Upper lobe of right lung (tissue), 1 donor: ENCODE data around the gene SERPINB6. TPM values are rescaled to one million over a fixed set of nuclear protein-coding genes. Genes with fewer than 3 reads are reported as not detected.

Experiments
- ATAC-seq: fragments of 200-7000 bp; cut with Tn5 transposase; one replicate; pipeline ENCODE4 v1.9.1; 2020; ENCODE audit warnings: mild to moderate bottlenecking, moderate library complexity
- DNase-seq: peaks from one replicate; pipeline ENCODE4 v3.0.0-alpha.2; 2020
- H3K27ac ChIP-seq: fragments of 200-600 bp; one replicate; pipeline ENCODE4 v1.8.0; 2022
- H3K27me3 ChIP-seq: fragments of 200-600 bp; one replicate; pipeline ENCODE4 v1.8.0; 2022; ENCODE audit warnings: mild to moderate bottlenecking
- H3K36me3 ChIP-seq: fragments of 200-600 bp; one replicate; pipeline ENCODE4 v1.8.0; 2022
- H3K4me1 ChIP-seq: fragments of 200-600 bp; one replicate; pipeline ENCODE4 v1.8.0; 2022
- H3K4me3 ChIP-seq: fragments of 200-600 bp; one replicate; pipeline ENCODE4 v1.8.0; 2022; ENCODE audit warnings: mild to moderate bottlenecking
- H3K9me3 ChIP-seq: fragments of 200-600 bp; one replicate; pipeline ENCODE4 v1.8.0; 2022
- intact Hi-C: fragments of 100-400 bp; cut with DNase I; formaldehyde crosslinking; loops from one replicate; pipeline ENCODE4 v1.11.0; 2022
- total RNA-seq: library from RNA; stranded (reverse); fragmentation: NEBNext Ultra II Directional; extraction: Animal tissue kit (Norgen Biotek cat#: 25700); gene quantifications from one replicate; pipeline ENCODE4 v1.2.1, GENCODE V29; 2021
- TF ChIP-seq, protein P1 (sequence below): fragments of 200-600 bp; IDR thresholded peaks from one replicate; pipeline ENCODE4 v1.8.0; 2022; ENCODE audit warnings: antibody characterized with exemption
- donor health status: DM: no; HTN: yes; CAD: no; lungs with severe emphysema.

SERPINB6 gene
- total RNA-seq, 1 donor from 2014 or later = 157 TPM

DNA sequence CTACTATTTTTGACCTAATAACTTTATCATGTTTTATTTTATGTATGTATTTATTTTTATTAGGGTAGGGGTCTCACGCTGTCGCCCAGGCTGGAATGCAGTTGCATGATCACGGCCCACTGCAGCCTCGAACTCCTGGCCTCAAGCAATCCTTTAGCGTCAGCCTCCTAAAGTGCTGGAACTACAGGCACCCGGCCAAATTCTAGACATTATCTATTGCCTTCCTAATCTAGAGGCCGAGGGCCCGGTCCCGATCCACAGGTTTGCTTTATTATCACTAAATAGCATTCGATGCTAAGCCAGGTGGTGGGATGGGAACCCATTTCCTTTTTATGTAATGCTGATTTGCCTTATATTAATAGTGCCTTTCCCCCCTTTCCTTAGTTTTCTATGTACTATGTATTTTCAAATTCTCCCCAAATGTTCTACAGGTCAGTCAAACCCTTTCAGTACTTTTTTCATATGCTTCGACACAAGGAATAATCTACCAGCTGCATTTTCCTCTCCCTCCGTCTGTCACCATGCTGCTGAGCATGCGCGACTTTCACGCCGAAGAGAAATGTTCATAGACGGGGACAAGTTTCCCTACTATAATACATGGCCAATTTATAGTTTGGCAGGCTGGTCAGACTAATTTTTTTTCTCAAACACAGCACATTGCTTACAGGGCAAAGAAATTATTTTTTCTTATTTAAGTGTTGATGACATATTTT, 6.4 kb downstream of the SERPINB6 start:
- H3K36me3 ChIP-seq = peaks cover 7% of the 10 kb centered on the region
- TF ChIP-seq, protein P1, sequence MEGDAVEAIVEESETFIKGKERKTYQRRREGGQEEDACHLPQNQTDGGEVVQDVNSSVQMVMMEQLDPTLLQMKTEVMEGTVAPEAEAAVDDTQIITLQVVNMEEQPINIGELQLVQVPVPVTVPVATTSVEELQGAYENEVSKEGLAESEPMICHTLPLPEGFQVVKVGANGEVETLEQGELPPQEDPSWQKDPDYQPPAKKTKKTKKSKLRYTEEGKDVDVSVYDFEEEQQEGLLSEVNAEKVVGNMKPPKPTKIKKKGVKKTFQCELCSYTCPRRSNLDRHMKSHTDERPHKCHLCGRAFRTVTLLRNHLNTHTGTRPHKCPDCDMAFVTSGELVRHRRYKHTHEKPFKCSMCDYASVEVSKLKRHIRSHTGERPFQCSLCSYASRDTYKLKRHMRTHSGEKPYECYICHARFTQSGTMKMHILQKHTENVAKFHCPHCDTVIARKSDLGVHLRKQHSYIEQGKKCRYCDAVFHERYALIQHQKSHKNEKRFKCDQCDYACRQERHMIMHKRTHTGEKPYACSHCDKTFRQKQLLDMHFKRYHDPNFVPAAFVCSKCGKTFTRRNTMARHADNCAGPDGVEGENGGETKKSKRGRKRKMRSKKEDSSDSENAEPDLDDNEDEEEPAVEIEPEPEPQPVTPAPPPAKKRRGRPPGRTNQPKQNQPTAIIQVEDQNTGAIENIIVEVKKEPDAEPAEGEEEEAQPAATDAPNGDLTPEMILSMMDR = no peak
- intact Hi-C loops = no loop called here
- no peaks in the 10 kb centered on the region for H3K9me3 ChIP-seq
- ATAC-seq (no peak), DNase-seq (no peak)
- H3K4me1 ChIP-seq = peaks cover 34% of the 10 kb centered on the region
- H3K27me3 ChIP-seq = no peaks in the 10 kb centered on the region
- H3K4me3 ChIP-seq = no peak overlapping the region
- H3K27ac ChIP-seq = no peak overlapping the region

DNA sequence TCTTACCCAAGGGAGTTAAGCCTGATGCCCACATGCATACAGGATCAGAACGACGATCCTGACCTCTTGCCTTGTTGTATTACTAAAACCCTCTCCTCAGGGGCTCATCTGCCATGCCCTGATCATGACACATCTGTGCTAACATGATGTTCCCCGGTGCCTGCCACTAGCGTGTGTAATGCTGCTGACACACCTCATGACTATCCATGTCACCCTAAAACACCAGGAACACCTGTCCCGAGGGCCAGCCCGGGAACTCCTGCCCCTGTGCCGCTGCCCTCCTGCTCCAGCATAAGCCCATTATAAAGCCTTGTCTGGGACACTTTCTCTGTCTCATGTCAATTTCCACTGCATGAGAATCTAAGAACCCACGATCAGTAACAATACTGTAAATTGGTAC, 7.6 kb downstream of the SERPINB6 start:
- TF ChIP-seq, protein P1 = no peak
- ATAC-seq (no peak), DNase-seq (no peak)
- Histone ChIP-seq H3K36me3 (peaks cover 12% of the 10 kb centered on the region), H3K9me3 (no peaks in the 10 kb centered on the region), H3K27ac (no peak overlapping the region), H3K27me3 (no peaks in the 10 kb centered on the region), H3K4me3 (no peak overlapping the region), H3K4me1 (peaks cover 42% of the 10 kb centered on the region)
- intact Hi-C loops = no loop called here

DNA sequence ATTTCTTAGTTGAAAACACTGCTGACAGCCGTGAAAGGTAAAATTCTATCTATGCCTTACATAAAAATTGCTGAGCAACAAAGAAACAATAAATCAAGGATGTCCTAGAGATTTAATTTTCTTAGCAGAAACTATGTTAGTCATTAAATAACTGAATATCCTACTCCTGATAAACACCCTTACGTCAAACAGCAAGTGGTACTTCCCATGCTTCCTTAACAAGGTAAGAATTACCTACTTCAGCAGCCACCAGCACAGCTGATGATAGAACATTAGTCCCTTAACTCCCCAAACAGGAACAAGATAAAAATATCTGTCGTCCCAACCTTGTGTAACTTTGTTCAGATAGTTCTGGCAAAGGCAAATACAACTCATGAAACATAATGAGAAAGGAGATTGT, 8.7 kb downstream of the SERPINB6 start:
- H3K27me3 ChIP-seq = no peaks in the 10 kb centered on the region
- DNase-seq = no peak
- H3K27ac ChIP-seq = peak overlapping the region; percentile 78
- ATAC-seq = peak; percentile 7
- intact Hi-C loops = no loop called here
- peaks cover 54% of the 10 kb centered on the region for H3K4me1 ChIP-seq
- no peaks in the 10 kb centered on the region for H3K9me3 ChIP-seq
- TF ChIP-seq, protein P1 = no peak
- H3K36me3 ChIP-seq = peaks cover 12% of the 10 kb centered on the region
- H3K4me3 ChIP-seq = no peak overlapping the region

DNA sequence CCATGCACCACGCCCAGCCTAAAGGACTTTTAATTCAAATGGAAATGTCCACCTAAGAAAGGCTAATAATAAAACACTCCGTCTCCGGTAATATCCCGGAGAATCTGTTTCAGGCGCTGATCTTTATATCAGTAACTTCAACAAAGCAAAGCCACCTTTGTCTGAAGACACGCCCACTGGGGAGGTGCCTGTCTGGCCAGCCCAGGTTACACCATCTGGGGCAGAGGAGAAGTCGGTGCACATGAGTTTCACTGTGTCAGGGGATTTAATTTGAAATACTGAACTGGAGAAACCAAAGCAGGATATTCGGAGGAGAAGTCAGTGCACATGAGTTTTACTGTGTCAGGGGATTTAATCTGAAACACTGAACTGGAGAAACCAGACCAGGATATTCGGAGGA, 9.4 kb downstream of the SERPINB6 start:
- TF ChIP-seq, protein P1 = no peak
- peak; percentile 79 for DNase-seq
- Histone ChIP-seq H3K27ac (peak overlapping the region; percentile 78), H3K4me3 (no peak overlapping the region), H3K4me1 (peaks cover 60% of the 10 kb centered on the region), H3K9me3 (no peaks in the 10 kb centered on the region), H3K36me3 (peaks cover 12% of the 10 kb centered on the region), H3K27me3 (no peaks in the 10 kb centered on the region)
- intact Hi-C loops = no loop called here
- ATAC-seq = peak; percentile 79

DNA sequence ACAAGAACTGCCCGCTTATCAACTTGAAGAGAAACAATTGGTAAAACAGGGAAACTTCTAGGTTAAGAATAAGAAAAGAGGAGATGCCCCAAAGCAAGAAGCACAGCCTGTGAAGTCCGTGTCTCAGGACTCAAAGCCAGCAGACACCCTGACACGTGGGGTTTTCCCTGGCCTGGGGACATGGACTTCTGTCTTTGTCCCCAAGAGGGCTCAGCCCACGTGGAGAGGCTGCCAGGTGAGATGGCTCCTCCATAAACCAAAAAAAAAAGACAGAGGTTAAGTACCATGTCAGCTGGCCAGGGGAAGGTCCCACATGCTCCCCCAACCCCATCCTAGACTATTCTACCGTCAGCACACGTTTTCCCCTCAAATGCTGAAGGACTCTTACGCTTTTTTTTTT, 9.9 kb downstream of the SERPINB6 start:
- H3K27ac ChIP-seq = peak overlapping the region; percentile 78
- TF ChIP-seq, protein P1 = no peak
- H3K36me3 ChIP-seq = peaks cover 11% of the 10 kb centered on the region
- no peak for ATAC-seq
- no peaks in the 10 kb centered on the region for H3K9me3 ChIP-seq
- H3K4me1 ChIP-seq = peaks cover 64% of the 10 kb centered on the region
- H3K27me3 ChIP-seq = no peaks in the 10 kb centered on the region
- intact Hi-C loops = no loop called here
- H3K4me3 ChIP-seq = no peak overlapping the region
- DNase-seq = no peak
